Amniotic stem cell (primary cell): Measurements from ENCODE around the gene CYP1A1.

Experiments used
- DNase-seq: peaks from one replicate; lab custom pipeline; 2025; lab: John Stamatoyannopoulos, UW

Gene CYP1A1, protein sequence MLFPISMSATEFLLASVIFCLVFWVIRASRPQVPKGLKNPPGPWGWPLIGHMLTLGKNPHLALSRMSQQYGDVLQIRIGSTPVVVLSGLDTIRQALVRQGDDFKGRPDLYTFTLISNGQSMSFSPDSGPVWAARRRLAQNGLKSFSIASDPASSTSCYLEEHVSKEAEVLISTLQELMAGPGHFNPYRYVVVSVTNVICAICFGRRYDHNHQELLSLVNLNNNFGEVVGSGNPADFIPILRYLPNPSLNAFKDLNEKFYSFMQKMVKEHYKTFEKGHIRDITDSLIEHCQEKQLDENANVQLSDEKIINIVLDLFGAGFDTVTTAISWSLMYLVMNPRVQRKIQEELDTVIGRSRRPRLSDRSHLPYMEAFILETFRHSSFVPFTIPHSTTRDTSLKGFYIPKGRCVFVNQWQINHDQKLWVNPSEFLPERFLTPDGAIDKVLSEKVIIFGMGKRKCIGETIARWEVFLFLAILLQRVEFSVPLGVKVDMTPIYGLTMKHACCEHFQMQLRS

DNA sequence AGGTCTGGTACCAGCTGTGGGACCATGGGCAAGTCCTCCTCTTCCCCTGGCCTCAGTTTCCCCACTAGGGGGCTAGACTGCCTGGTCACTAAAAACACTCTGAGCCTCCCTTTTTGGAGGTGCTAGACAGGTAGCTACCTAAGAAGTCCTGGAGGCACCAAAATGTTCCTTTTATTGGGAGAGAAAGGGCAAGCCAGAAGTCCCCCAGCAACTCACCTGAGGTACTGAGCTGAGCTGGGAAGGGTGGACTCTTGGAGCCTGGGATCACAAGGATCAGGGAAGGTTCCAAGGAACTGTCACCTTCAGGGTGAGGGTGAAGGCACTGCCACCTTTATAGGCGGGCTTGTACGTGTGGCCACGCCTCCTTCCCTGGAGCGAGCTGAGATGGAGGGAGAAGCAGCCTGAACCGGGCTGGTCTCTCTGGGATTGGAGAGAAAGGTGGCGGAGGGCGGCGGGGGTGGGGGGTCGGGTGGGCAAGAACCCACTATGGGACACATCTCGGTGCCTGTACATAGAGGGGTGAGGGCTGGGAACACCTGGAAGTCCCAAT, at the start of gene CYP1A1:
Gene CYP1A1, minus strand, starts transcription at position 304 of the 550 bp plus-strand sequence. CDS start 2,431 bp downstream, outside the sequence.
- DNase-seq: no peak

DNA sequence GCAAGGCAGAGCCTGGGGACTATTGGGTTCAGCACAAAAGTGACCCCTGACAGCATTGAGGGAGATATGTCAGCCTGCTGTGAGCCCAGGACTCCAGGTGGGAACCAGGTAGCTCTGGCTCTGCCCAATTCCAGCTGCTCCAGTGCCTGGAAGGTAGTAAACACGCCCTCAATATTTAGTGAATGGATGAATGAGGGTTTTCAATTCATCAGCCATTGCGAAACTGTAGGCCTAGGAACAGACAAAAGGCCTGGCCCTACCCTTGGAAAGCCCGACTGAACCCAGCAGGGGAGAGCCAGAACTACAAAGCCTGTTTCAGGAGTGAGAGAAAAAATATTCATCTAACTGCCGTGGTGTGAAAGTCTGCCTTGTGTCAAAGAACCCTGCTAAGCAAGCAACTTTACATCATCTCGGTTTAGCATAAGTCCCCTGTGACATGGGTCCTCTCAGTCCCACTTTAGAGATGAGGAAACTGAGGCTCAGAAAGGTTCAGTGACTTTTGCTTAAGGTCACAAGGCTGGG, 48.5 kb upstream of the CYP1A1 start:
- DNase-seq: no peak

DNA sequence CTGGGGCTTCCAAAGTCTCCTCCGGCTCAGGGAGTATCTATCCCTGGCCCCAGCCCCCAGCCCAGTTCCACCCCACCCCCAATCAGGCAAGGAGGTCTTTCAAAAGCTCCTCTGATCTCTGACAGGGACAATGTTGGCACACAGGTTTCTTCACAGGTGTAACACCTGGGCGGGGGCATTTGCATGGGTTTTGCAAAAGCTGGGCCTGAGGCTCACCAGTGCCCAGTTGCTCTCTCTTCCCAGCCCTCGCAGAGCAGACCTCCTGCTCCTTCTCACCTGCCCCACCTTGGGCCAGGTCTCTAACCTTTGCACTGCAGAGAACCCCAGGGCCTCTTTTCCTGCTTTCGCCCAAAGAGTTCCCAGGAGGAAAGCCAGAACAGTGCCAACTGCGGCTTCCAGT, 48.0 kb upstream of the CYP1A1 start:
- DNase-seq: no peak

DNA sequence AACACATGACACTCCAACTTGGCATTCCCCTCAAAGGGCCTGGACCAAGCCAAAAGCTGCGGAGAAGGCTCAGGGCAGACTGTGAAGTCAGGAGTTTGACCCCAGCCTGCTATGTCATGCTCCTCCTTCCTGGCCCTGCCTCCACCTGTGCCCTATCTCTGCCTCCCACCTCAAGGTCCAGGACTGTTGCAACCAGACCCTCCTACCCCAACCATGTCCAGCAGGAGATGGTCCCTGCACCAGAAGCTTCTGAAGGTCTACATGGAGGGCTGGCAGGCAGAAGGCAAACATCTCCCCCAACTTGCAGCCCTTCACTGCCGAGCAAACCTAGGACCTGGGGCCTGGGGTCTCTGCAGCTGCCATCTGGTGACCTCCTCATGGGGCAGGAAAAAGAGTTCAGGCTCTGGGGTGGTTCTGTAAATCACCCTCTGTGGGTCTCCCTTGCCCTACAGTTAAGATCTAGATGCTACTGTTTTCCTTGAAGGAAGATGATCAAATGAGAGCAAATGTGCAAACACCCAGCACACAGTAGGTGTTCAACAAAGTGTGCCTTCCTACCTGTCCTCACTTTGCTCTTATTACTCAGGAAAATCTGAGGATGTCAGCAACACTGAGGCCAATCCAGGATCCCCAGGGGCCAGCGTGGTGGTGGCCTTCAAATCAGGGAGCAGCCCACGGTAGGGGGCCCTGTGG, 45.0 kb upstream of the CYP1A1 start:
- DNase-seq: no peak

DNA sequence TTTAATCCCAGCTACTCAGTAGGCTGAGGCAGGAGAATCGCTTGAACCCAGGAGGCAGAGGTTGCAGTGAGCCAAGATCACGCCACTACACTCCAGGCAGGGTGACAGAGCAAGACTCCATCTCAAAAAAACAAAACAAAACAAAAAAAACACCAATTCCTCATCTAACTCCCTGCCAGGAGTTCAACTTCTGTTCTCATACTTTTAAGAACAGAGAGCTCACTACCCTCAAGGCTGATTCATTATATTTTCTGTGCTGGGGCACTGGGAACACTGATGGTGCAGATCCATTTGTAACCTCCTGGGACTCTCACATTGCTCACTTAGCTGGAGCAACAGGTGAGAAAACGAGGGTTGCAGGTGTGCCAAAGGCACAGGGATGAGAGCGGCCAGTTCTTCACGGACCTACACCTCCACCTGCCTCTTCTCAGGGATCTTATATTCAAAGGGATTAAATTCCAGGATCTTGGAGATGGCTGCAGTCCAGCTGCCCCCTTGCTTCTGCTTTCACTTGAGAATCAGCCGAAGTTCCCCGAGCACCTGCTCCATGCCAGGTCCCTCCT, 44.2 kb upstream of the CYP1A1 start:
- DNase-seq: no peak

DNA sequence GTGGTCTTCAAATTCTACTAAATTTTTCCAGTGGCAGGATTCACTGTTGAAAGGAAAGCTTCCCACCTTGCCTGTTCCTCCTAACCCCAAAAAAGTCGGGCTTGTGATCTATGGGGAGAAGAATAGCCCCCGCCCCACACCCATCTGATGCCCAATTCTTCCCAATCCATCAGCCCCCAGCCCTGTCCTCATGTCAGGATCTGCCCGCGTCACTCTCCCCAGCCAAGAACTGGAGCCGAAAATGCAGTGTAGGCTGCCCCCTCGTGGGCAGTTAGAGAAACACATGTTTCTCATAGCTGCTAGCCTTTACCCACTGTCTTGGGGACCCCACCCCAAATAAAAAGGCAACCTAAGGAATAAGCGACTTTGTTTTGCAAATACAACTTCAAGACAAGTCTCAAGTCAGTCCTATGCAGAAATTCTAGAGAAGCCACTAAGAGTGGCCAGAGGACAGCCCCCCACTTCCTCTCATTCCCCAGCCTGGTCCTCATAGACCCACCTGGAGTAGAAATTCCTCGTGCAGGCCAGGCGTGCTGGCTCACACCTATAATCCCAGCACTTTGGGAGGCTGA, 43.5 kb upstream of the CYP1A1 start:
- no peak for DNase-seq

DNA sequence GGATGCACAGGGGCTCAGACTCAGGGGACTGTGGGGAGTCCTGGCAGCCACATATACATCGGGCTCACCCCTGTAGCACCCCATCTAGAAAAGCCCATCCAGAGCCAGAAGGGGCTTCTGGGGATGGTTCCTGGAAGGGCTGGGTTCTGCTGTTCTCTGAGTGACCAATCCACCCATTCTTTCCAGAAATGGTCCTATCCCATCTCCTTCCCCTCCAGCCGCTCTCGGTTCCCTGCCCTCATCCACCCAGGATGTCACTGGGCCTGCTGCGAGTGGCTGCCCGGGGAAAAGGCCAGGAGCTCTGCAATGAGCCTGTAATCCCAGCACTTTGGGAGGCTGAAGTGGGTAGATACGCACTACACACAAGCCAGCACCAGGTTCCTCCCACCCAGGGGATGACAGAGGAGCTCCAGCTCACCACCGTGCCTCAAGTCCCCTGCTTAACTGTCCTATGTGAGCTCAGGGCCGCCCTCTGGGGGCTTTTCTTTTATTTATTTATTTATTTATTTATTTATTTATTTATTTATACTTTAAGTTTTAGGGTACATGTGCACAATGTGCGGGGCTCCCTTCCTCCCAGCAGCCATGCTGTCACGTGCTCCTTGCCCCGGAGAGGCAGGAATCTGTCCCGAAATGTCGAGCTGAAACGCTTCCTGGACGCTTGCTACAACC, 42.9 kb upstream of the CYP1A1 start:
- no peak for DNase-seq

DNA sequence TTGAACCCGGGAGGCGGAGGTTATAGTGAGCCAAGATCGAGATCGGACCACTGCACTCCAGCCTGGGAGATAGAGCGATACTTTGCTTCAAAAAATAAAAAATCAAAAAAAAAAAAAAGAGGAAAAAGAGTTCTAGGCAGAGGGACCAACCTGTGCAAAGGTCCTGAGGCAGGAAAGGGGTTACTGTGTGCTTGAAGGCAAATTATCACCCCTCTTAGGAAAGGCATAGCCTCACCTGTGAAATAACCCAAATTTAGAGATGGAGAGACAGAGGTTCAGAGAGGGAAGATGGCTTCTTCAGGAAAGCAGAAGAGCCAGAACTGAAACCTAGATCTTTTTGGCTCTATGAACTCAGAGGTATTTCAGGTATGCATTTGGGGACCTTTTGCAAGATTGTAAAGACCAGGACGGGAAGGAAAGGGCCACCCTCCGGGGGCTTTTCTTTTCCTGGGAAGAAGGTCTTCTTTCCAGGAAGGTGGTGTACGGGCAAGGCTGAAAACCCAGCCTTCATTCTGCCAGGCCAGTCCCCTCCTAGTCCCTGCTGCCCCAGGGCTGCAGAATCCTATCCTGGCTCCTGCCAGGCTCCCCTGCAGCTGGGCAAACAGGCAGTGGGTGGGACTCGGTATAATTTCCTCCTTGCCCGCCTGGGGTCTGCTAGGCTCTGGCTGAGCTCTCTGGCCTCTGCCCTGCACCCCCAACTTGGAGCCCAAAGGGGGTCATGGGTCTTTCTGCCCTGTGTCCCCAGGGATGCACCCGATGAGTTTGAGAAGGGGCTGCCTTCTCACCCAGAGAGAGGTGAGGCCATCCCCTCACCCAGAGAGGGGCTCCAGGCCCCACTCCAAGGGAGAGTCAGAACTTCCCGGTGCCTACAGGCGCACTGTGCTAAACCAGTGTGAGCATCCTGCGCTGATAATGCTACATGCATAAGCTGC, 42.1 kb upstream of the CYP1A1 start:
- DNase-seq: no peak

DNA sequence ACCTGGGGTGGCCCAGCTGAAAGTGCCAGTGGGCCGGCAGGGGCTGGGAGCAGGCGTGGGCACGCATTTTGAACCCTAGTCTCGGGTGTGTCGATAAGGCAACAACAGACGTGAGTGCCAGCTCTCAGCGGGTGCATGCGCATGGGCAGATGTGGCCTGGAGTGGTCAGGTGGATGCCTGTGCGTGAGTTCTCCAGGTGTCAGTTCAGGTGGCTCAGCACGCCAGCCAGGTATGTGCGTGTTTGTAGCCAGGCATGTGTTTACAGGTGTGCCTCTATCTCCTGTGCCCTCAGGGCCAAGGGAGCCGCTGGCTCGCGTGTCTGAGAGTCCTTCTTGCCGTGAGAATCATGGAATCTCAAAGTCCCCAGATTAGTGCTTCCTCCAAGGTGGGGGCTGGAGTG, 38.1 kb upstream of the CYP1A1 start:
- no peak for DNase-seq

DNA sequence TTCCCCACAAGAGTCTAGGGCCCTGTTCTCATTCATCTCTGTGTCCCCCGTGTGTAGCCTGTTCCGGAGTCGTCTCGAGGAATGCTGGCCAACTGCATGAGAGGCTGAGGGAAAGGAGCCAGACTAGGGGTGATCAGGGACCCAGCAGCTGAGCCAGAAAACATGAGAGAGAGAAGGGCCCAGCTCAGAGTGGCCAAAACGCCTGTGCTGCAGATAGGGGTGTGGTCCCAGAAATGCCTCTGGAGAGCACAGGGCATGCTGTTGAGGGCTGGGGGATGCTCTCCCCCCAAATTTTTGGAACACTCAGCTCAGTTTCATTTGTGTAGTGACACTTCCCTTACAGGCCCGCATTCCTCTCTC, 37.4 kb upstream of the CYP1A1 start:
- DNase-seq: no peak

DNA sequence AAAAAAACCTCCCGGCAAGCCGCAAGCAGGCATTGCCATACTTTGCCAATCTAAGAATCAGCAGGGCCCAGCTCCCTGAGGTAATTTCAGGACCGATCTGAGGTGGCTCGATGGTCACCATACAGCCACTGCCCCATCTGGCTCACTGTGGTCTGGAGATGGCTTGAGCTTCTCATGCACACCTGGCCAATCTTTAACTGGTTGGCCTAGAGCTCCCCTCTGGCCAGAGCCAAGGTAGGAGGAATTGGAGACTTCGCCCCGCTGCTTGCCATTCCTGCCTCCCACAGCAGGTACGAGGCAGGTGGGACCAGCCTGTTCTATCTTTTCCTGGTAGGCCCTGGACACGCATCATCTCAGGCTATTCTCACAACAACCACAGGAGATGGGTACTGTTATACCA, 33.4 kb upstream of the CYP1A1 start:
- DNase-seq: no peak

DNA sequence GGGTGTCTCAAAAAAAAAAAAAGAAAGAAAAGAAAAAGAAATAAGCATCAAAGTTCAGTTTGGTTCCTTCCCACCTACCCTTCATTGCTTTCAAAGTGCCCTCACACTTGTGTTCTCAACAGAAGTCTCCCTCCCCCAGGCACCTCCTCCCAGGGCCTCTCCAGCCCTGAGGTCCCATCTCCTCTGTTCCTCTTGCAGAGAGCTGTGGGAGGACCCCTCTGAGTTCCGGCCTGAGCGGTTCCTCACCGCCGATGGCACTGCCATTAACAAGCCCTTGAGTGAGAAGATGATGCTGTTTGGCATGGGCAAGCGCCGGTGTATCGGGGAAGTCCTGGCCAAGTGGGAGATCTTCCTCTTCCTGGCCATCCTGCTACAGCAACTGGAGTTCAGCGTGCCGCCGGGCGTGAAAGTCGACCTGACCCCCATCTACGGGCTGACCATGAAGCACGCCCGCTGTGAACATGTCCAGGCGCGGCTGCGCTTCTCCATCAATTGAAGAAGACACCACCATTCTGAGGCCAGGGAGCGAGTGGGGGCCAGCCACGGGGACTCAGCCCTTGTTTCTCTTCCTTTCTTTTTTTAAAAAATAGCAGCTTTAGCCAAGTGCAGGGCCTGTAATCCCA, 29.4 kb upstream of the CYP1A1 start:
- DNase-seq: no peak

DNA sequence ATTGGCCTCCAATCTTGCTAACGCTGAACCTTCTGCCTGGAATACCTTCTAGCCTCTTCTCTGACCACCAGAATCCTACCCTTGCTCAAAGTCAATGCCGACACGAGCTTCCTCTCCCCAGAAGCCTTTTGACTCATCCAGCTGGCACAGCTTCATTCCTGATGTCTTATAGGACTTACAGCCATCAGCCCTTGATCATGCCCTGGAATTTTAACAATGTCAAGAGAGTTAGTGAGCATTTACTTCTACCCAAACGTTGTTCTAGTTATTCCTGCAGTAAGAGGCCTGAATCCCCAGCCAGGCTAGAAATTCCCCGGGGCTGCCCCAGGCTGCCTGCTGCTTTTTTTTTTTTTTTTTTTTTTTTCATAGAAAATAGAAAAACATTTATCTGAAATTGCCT, 27.2 kb upstream of the CYP1A1 start:
- peak; percentile 73 for DNase-seq

DNA sequence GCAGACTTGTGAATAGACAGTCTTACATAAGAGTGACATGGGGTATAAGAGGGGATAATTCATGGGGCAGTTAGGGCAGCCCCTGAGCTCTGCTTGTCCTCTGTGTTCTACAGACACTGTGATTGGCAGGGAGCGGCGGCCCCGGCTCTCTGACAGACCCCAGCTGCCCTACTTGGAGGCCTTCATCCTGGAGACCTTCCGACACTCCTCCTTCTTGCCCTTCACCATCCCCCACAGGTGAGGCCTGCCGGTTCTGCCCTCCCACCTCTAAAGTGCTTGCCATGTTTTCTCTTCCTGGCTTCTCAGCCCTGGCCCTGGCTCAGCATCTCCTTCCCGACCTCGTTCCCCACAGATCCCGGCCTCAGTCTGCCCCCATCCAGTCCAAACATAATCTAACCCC, 26.7 kb upstream of the CYP1A1 start:
- no peak for DNase-seq

DNA sequence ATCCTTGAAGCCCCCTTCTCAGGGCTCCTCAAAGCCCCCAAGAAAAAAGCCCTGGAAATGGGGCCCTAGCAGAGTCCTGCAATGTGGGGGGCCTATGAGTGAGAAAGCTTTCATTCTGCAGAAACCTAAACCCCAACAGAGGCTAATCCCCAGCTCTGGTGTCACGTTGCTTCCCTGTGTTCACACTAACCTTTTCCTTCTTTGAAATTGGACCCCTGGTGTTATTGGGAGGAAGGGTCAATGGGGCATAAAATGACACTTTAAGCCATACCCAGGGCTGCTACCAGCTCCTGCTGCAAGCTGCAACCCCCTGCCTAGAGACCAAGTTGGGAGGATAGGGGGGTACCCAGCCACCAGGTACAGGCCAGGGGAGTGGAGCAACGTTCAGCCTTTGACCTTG, 25.4 kb upstream of the CYP1A1 start:
- no peak for DNase-seq

DNA sequence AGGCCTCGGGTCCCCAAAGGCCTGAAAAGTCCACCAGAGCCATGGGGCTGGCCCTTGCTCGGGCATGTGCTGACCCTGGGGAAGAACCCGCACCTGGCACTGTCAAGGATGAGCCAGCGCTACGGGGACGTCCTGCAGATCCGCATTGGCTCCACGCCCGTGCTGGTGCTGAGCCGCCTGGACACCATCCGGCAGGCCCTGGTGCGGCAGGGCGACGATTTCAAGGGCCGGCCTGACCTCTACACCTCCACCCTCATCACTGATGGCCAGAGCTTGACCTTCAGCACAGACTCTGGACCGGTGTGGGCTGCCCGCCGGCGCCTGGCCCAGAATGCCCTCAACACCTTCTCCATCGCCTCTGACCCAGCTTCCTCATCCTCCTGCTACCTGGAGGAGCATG, 24.5 kb upstream of the CYP1A1 start:
- DNase-seq: no peak

DNA sequence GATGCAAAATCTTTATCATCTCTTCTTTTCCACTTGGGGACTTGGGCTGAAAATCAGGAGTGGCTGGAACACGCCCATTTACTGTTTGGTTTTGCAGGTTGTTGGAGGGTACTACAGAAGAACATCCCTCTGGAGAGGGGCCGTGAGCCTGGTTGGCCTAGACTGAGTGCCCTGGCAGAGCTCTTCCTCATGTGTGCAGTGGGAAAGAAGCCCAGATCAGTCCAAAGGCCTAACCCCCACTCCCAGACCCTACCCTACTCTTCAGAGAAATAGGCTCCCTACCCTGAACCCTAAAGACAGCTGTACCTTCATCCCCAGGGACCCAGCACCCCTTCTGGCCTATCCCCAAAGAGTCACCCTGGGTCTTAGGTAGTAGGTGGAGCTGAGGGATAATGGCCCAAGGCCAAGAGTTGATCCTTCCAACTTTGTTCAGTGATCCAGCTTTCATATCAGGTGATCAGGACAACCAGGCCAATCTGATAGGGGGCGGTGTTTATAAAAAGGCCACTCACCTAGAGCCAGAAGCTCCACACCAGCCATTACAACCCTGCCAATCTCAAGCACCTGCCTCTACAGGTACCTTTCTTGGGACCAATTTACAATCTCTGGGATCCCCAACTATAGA, 23.1 kb upstream of the CYP1A1 start, which contains the start of gene CYP1A2:
Gene CYP1A2, plus strand, starts transcription at position 524 of the 625 bp plus-strand sequence. CDS start 894 bp downstream, outside the sequence.
- DNase-seq: no peak

DNA sequence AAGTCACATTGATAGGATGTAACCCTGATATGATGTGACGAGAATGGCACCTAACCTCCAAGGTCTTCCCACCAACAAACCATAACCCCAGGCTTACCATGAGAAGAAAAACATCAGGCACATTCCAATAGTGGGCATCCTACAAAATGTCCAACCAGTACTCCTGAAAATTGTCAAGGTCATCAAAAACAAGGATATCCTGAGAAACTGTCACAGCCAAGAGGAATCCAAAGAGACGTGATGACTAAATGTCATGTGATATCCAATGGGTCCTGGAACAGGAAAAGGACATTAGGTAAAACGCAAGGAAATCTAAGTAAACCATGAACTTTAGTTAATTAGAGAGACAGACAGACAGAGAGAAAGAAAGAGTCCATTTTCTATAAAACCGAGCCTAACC, 21.1 kb upstream of the CYP1A1 start:
- no peak for DNase-seq

DNA sequence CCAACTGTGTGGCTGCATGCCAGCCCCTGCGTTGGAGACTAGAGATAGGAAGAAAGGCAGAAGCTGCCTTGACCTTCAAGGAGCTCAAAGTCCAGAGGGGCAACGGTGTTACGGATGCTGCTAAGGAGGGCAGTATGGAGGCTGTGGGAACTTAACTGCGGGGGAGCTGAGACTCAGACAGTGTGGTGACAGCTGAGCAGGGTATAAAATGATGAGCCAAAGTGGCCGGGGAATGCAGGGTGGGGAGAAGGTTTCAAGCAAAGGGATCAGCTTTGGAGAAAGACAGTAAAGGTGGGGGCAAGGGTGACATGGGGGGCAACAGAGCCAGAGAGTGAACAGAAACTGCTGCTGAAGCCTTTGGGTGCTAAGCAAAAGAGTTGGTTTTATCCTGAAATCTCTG, 17.1 kb upstream of the CYP1A1 start:
- no peak for DNase-seq
